ENCODE results near the gene HHAT.

Gene HHAT

GRCh38 chr1:210292231-210292871 lies 36.4 kb upstream of the HHAT start:
- no peak overlapping the region for H3K4me3 ChIP-seq (ENCODE audit: low read depth, low read length)
- no peak for TF ChIP-seq CTCF (IDR thresholded peaks at IDR 0.05; ENCODE audit: borderline replicate concordance, insufficient read depth, low read depth, low read length)

- no peak overlapping the region for H3K4me3 ChIP-seq (ENCODE audit: low read depth, low read length)
- TF ChIP-seq CTCF (IDR thresholded peaks at IDR 0.05; ENCODE audit: borderline replicate concordance, insufficient read depth, low read depth, low read length) = no peak
Observed at GRCh38 chr1:210293171-210293607, 35.5 kb upstream of the HHAT start.

- TF ChIP-seq CTCF (IDR thresholded peaks at IDR 0.05; ENCODE audit: borderline replicate concordance, insufficient read depth, low read depth, low read length) = no peak
- no peak overlapping the region for H3K4me3 ChIP-seq (ENCODE audit: low read depth, low read length)
Observed at GRCh38 chr1:210294999-210295745, 33.5 kb upstream of the HHAT start.

- no peak for TF ChIP-seq CTCF (IDR thresholded peaks at IDR 0.05; ENCODE audit: borderline replicate concordance, insufficient read depth, low read depth, low read length)
- no peak overlapping the region for H3K4me3 ChIP-seq (ENCODE audit: low read depth, low read length)
Observed at GRCh38 chr1:210296682-210297081, 32.0 kb upstream of the HHAT start.

- no peak for TF ChIP-seq CTCF (IDR thresholded peaks at IDR 0.05; ENCODE audit: borderline replicate concordance, insufficient read depth, low read depth, low read length)
- no peak overlapping the region for H3K4me3 ChIP-seq (ENCODE audit: low read depth, low read length)
Observed at GRCh38 chr1:210298296-210298695, 30.4 kb upstream of the HHAT start.

- H3K4me3 ChIP-seq (ENCODE audit: low read depth, low read length) = no peak overlapping the region
- no peak for TF ChIP-seq CTCF (IDR thresholded peaks at IDR 0.05; ENCODE audit: borderline replicate concordance, insufficient read depth, low read depth, low read length)
Observed at GRCh38 chr1:210298936-210299335, 29.8 kb upstream of the HHAT start.

GRCh38 chr1:210299501-210299900 lies 29.2 kb upstream of the HHAT start:
- no peak overlapping the region for H3K4me3 ChIP-seq (ENCODE audit: low read depth, low read length)
- TF ChIP-seq CTCF (IDR thresholded peaks at IDR 0.05; ENCODE audit: borderline replicate concordance, insufficient read depth, low read depth, low read length) = no peak

Measured in GM12875 (cell line).